Measurements from ENCODE around the gene TMEM18.

GRCh38 chr2:681312-681711 lies 4.1 kb upstream of the TMEM18 start:
- TF ChIP-seq POLR2AphosphoS5 (IDR thresholded peaks at IDR 0.05; ENCODE audit: low read depth, low read length) (no peak), CTCF (IDR thresholded peaks at IDR 0.05 in 2 of 3, conservative IDR thresholded peaks at IDR 0.05 in 1 of 3; ENCODE audit: borderline replicate concordance in 1 of 3, insufficient read depth in 1 of 3, low read depth in 2 of 3, low read length in 2 of 3) (no peak)

Measured in HCT116 (cell line).